Gastroesophageal sphincter (tissue), 3 donors: ENCODE data around the gene FBXO11.

Source experiments
- EP300 ChIP-seq: sonication (generic); formaldehyde crosslinking; IDR thresholded peaks from one replicate; pipeline ENCODE4 v1.6.1; 2017; ENCODE audit warnings: antibody characterized with exemption, mild to moderate bottlenecking
- POLR2A ChIP-seq, 2 donors: fragments of 450-650 bp; IDR thresholded peaks; one replicate each; pipeline ENCODE4 v1.6.1; 2017; ENCODE audit warnings: antibody characterized with exemption in 2 of 2, mild to moderate bottlenecking in 2 of 2, moderate library complexity in 1 of 2
- TF ChIP-seq, protein P1 (sequence below), 4 experiments: fragments of 200-600 bp in 2 of 4; fragments of 450-650 bp in 2 of 4; sonication (generic) in 1 of 4; IDR thresholded peaks; one replicate each; pipeline ENCODE4 v1.5.1; 2017 to 2019; ENCODE audit warnings: antibody characterized with exemption in 4 of 4, mild to moderate bottlenecking in 2 of 4, moderate library complexity in 2 of 4

DNA sequence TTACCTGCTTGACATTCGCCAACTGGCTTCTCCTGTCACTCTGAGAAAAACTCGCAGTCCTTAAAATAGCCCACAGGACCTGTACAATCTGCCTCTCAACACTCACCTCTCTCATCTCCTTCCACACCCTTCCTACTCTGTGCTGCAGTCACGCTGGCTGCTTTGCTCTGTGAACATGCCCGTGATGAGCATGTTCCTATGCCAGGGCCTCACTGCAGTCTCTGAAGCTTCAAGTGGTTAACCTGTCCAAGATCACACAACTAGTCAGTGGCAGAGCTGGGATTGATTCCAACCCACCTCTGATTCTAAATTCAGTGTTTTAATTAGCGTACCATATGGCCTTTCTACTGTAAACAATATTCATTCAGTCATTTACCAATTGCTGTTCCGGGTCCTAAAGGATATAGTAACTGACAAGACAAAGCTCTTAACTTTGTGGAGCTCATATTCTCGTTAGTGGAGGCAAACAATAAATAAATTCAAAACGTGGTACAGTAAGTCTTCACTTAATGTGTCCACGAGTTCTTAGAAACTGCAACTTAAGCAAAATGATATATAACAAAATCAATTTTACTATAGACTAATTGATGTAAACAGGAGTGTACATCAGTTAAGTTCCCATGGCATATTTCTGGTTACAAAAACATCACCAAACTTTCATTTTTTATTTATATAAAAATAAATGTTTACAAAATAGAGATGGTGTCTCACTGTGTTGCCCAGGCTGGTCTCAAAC is 38.9 kb upstream of the FBXO11 start:
- TF ChIP-seq, protein P1, sequence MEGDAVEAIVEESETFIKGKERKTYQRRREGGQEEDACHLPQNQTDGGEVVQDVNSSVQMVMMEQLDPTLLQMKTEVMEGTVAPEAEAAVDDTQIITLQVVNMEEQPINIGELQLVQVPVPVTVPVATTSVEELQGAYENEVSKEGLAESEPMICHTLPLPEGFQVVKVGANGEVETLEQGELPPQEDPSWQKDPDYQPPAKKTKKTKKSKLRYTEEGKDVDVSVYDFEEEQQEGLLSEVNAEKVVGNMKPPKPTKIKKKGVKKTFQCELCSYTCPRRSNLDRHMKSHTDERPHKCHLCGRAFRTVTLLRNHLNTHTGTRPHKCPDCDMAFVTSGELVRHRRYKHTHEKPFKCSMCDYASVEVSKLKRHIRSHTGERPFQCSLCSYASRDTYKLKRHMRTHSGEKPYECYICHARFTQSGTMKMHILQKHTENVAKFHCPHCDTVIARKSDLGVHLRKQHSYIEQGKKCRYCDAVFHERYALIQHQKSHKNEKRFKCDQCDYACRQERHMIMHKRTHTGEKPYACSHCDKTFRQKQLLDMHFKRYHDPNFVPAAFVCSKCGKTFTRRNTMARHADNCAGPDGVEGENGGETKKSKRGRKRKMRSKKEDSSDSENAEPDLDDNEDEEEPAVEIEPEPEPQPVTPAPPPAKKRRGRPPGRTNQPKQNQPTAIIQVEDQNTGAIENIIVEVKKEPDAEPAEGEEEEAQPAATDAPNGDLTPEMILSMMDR (IDR thresholded peaks at IDR 0.05): no peak
- no peak for TF ChIP-seq EP300
- TF ChIP-seq POLR2A (IDR thresholded peaks at IDR 0.05): no peak
